ENCODE measurements around the gene ARFGEF3. TPM values are rescaled to one million over a fixed set of nuclear protein-coding genes. Genes with fewer than 3 reads are reported as not detected.
"Not testable (repeated sequence)": the region's sequence is repeated elsewhere in the genome, so short reads cannot be mapped to it uniquely, and the experiment has no call there.

Gene ARFGEF3
- total RNA-seq, 1 donor from 2014 or later: 17.6 TPM

DNA sequence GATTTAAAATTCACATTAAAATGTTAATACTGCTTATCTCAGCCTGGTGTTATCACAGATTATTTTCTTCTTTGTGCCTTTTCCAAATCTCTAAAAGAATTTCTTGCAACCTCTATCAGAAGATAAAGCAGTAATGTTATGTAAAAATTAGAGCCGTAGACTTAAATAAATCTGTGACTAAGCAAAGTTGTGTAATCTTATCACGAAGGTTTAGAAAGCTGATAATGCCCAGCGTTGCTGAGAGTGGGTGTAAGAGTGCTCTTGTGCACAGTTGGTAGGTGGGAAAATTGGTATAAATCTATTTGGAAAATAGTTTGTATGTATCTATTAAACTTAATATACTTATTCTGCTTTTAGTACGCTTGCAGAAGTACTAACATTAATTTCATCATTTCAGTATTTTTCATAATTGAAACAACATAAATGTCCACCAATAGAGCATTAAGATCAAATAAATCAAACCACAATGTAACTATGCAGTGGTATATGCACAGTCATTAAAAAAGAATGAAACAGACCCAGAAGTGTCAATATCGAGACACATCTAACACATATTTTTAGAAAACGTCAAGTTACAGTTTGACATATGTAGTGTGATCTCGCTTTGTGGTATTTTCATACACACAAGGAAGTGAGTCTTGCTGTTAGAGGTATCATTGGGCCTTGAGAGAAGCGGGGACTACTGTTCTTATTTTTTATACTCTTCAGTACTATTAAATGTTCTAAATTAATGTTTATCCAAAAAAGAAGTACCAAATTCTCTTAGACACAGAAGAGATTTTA is 111.0 kb downstream of the ARFGEF3 start:
- DNase-seq (ENCODE audit: low spot score): no peak

DNA sequence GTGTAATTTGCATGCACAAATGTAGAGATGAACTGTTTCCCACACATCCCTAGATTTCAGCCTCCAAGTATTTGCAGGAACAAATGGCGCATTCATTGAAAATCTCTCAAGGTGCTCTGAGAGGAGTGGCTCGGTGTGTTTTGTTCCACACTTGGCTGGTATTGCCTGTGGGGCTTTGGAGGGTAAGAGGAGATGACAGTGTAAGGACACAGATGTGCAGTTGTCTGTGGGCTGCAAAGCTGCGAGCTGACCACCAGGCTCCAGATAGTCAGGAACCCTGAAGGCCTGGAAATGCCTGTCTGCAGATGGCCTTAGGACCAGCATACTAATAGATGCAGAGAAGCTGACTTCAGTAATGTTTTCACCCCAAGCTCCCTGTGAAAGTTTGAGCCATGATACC is 114.2 kb downstream of the ARFGEF3 start:
- DNase-seq (ENCODE audit: low spot score): no peak

DNA sequence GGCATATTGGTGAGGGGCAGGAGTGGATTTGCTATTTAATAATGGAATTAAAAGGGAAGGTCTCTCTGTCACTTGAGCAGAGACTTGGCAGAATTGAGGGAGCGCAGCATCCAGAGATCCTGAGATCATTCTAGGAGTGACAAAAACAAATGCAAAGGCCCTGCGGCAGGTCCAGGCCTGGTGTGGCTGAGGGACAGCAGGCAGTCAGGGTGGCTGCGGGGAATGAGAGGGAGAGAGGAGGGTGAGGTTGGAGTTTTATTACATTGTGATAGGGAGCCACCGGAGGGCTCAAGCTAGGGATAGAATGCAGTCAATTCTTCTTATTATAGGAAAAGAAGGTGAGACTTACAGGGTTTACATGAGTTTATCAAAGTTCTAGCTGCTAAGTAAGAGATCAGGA is 116.1 kb downstream of the ARFGEF3 start:
- no peak for DNase-seq (ENCODE audit: low spot score)

DNA sequence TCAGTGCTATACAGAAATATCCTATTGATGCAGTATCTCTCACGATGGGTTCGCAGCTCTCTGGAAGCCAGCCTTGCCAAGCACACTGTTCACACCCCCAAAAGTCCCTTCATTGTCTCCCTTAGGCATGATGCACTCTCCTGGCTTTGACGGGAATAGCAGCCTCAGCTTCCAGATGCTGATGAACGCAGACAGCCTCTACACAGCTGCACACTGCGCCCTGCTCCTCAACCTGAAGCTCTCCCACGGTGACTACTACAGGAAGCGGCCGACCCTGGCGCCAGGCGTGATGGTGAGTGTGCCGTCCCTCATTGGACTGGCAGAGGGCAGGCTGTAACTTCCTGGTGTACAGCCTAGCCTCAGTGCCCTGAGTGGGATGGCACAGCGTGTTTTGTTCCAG is 116.6 kb downstream of the ARFGEF3 start:
- DNase-seq (ENCODE audit: low spot score): no peak

DNA sequence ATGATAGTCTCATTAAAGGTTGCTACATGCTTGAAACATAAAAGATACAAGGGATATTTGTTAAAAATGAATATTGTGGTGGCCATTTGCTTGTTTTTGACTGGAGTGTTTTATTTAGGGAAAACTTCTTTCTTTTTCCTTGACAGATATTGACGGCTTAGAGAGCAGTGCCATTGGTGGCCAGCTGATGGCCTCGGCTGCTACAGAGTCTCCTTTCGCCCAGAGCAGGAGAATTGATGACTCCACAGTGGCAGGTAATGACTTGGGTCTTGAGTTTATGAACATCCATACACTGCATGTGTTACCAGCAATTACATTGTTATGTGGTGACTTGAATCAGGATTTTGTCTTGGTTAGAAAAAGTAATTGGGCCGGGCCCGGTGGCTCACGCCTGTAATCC is 124.1 kb downstream of the ARFGEF3 start:
- no peak for DNase-seq (ENCODE audit: low spot score)

DNA sequence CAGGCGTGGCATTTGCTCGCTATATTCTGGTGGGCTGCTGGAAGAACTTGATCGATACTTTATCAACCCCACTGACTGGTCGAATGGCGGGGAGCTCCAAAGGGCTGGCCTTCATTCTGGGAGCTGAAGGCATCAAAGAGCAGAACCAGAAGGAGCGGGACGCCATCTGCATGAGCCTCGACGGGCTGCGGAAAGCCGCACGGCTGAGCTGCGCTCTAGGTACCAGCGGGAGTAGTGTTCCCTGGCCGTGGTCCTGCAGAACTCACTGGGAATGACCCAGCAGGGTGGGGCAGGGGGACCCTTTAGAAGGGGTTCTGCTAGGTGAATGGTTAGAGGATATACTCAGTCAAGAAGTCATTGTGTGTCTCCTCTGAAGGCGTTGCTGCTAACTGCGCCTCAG is 125.0 kb downstream of the ARFGEF3 start:
- DNase-seq (ENCODE audit: low spot score): no peak

DNA sequence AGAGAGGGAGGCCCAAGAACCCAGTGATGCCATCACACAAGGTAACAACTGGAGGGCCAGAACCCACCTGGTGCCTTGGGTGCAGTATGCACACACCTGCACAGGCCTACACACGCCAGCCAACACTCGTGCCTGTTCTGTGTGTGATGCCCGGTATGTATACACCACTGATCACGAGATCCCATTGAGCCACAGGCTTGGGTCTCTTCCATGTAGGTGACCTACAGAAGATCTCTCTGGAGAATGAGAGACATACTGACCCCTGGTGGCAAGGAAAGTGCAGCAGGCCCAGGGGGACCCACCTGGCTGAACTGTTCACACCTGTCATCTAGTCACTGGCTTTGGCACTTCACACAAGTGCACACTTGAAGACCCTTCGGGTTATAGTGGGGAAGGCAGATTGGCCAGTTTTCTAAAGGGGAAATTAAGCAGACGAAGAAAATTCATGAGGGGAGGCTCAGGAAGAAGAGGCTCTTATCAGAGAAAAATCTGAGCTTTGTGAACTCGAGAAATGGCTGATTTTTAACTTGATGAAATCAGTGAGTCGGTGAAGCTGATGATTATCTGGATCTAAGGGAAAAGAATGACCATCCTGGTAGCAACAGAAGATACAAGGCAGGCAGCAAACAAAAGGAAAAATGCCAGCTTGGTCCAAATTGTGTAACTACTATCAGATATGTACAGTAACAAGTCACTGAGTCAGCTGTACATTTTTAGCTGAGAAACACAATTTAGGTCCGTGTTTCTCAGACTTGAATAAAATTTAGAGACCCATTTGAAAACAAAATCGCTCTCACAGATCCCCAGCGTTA is 125.6 kb downstream of the ARFGEF3 start:
- peak; percentile 56 for DNase-seq (ENCODE audit: low spot score)

DNA sequence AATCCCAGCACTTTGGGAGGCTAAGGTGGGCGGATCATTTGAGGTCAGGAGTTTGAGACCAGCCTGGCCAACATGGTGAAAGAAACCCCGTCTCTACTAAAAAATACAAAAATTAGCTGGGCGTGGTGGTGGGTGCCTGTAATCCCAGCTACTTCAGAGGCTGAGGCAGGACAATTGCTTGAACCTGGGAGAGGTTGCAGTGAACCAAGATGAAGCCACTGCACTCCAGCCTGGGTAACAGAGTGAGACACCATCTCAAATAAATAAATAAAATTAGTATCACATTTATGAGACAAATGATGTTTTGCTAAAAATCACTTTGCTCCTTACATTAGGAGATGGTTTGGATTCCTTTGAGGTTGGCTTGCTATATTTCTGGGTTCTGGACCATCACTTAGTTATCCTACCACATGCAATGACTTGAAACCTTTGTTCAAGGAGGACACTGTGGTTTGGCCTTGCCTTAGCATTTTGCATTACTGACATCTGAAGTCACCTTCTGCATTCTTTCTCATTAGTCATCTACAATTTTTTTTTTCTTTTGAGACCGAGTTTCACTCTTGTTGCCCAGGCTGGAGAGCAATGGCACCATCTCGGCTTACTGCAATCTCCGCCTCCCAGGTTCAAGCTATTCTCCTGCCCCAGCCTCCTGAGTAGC is 126.8 kb downstream of the ARFGEF3 start:
- not testable (repeated sequence) for DNase-seq (ENCODE audit: low spot score)

DNA sequence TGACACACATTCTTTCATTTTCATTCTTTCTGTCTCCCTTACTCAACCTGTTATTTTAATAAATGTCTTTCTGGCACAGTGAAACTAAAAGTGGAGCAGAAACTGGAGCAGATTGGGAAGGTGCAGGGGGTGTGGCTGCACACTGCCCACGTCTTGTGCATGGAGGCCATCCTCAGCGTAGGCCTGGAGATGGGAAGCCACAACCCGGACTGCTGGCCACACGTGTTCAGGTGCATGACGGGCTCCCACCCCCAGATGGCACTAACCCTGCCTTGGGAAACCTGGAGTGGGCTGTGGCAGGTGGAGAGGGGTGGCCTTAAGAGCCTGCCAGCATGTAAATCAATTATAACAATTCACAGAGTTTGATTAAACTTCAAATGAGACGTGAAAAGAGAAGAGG is 128.0 kb downstream of the ARFGEF3 start:
- DNase-seq (ENCODE audit: low spot score): peak; percentile 24

DNA sequence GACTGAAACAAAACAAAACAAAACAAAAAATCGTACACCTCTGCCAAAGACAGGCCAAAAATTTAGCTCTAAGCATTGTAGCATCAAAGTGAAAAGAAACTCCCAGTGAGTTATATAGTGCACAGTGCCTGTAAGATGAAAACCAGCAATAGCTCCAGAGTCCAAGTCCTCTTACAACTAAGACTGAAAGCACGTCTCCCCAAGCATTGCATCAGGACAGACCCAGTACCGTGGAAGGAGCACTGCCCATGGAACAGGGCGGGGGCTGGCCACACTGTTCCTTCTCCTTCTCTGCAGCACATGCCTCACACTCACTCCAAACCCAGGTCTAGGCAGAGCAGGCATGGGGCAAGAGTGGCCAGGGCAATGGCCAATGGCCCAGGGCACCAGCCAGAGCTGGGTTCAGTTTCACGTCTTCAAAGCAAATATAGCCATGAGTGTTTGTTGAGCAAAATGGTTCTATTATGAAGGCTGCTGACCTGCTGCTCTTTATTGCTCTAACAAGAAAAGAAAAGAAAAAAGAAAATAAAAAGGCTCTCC is 128.8 kb downstream of the ARFGEF3 start:
- no peak for DNase-seq (ENCODE audit: low spot score)

DNA sequence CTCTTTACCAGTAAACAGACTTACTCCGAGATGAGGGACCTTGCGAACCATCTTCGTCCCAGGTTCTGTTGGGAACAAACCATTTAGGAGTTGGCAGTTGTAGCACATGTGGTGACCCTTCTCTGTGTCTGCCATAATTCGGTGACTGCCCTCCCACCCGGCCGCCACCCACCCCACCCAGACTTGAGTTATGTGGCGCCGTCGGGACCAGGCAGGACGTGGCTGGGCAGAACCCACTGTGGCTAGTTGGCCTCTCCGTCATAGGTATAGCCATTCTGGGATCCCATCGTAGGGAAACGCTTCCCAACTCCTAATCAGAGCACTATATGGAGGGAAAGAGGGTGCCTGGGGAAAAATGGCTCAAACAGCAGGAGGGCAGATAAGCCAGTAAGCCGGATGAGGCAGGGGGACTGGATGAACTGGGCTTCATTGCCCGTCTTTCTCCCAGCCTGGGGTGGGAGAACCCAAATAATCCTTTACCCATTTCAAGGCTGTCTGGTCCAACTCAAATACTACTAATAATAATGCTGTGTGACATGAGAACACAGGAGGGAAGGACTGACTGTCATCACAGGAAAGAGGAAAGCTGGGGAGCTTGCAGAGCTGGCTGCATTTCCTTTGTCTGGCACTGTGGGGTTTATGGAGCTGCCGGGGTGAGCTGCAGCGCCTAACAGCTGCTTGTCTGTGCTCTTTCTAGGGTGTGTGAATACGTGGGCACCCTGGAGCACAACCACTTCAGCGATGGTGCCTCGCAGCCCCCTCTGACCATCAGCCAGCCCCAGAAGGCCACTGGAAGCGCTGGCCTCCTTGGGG is 129.5 kb downstream of the ARFGEF3 start:
- no peak for DNase-seq (ENCODE audit: low spot score)

DNA sequence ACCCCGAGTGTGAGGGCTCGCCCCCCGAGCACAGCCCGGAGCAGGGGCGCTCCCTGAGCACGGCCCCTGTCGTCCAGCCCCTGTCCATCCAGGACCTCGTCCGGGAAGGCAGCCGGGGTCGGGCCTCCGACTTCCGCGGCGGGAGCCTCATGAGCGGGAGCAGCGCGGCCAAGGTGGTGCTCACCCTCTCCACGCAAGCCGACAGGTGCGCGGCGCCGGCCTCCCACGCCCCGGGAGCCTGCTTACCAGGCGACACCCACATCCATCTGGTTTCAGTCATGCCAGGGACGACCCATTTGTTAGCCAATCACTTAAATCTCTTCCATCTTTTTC is 130.1 kb downstream of the ARFGEF3 start:
- DNase-seq (ENCODE audit: low spot score): no peak

DNA sequence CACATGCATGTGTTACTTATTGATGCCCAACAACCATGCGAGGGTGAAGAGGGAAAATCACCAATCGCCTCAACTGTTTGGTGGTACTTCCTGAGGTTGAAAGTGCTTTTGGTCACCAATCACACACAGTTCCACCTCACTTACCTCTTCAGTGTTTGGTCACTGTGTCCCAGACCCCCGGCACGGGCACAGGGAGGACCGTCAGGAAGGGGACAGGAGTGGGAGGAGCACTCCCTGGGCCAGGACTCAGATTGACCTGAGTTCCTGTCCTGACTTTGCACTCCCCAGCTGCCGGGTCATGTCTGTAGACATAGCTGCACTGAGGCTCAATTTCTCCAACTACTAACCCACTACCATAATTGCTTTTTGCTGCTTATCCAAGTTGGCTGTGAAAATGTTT is 130.7 kb downstream of the ARFGEF3 start:
- no peak for DNase-seq (ENCODE audit: low spot score)

DNA sequence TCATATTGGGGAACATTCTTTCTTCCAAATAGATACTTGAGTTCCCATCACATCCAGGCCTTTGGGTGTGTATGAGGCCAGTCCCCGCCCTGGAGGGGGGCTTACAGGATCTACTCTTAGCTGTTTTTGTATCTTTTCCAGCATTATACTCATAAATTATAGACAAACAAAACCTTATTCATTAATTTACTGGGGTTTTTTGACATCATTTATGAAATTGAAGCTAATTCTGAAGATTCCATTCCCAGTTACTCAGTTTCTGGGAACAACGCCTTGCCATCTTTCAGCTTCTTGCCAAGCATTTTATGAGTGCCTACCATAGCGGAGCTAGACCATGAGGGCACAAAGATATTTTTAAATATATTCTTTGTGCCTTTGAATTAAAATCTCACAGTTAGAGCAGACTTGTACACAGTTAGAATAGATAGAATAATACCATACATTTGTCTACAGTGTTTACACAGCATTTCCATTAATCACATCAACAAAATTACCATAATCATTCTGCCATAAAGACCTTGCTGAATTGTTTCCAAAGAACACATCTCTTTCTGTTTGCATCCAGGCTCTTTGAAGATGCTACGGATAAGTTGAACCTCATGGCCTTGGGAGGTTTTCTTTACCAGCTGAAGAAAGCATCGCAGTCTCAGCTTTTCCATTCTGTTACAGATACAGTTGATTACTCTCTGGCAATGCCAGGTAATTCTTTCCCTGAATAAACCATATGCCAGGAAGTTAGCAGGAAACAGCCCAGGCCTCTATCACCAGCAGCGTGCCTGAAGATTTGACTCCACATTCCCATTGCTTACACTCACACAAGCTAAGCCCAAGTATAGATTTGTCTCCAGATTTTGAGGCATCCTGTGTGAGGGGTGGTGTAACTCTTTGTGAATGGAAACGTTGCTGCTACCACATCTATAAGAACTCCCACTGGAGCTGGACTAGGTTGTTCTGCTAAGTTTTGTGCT is 132.0 kb downstream of the ARFGEF3 start:
- DNase-seq (ENCODE audit: low spot score): no peak

DNA sequence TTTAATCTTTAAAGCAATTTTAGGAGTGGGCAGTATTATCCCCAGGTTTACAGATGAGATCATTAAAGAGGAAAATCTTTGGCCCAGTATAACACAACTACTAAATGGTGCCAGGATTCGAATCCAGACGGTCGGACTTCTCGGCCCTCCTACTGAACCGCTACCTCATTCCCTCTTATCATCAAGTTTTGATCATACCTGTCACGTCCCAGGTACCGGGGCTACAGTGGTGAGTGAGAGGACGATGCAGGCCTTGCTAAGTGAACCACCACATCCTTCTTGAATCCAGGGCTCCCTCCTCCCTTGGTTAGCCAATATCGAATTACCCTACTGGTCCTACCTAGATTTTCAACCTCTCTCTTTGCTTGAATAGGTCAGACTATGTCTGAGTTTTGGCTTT is 134.6 kb downstream of the ARFGEF3 start:
- no peak for DNase-seq (ENCODE audit: low spot score)

DNA sequence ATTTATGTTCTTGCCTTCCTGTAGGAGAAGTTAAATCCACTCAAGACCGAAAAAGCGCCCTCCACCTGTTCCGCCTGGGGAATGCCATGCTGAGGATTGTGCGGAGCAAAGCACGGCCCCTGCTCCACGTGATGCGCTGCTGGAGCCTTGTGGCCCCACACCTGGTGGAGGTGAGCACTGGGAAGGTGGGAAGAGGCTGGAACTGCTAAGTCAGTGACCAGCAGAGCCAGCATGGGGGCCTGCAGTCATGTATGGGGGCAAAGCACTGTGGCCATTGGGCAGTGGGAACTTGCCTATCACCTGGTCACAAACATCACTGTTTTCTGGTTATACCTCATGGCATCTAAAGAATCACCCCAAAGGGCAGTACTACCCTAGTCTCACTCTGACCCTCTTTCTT is 135.0 kb downstream of the ARFGEF3 start:
- no peak for DNase-seq (ENCODE audit: low spot score)

DNA sequence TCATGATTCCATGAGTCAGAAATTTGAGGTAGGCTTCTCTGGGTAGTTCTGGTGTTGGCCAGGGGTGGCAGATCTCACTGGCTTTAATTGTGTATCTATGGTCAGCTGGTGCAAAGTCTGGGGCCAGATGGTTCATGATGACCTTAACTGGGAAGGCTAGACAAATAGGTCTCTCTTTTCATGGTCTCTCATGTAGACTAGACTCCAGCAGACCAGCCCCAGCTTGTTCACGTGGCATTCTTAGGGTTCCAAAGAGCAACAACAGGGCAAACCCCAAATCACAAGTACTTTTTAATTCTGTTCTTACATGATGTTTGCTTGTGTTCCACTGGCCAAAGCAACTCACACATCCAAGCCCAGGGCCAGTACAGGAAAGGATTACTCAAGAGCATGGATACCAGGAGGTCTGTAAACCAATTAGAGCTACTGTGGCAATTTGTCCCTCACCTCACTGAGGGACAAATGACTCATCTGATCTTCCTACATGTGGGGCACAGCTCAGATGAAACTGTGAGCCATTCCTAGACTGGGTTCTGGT is 136.1 kb downstream of the ARFGEF3 start:
- DNase-seq (ENCODE audit: low spot score): no peak

DNA sequence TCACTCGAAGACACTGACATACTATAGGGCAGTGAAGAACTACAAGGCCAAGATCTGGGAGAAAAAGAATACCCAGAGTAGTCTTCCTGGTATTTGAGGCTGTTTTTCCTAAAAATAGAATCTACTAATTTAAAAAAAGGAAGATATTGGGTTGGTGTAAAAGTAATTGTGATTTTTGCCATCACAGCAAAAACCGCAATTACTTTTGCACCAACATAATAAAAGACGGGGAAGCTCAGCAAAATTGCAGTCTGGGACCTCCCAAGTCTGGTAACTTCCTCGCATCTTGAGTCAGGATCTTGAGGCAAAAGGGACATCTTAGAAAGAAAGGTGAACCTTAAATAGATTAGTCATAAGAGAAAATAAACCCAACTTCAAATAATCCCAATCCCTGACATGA is 138.7 kb downstream of the ARFGEF3 start:
- DNase-seq (ENCODE audit: low spot score): no peak

DNA sequence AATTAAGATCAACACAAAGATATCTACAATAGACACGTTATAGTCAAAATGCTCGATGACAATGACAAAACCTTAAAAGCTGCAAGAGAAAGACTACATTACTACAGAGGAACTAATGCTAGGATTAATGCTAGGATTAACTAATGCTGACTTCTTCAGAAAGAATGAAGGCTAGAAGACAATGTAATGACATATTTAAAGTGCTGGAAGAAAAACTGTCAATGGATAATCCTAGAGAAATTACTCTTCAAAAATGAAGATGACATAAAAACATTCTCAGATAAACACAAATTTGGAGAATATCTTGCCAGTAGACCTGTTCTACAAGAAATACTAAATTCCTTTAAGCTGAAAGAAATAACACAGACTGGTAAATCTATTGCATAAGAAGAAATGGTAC is 140.8 kb downstream of the ARFGEF3 start:
- no peak for DNase-seq (ENCODE audit: low spot score)

DNA sequence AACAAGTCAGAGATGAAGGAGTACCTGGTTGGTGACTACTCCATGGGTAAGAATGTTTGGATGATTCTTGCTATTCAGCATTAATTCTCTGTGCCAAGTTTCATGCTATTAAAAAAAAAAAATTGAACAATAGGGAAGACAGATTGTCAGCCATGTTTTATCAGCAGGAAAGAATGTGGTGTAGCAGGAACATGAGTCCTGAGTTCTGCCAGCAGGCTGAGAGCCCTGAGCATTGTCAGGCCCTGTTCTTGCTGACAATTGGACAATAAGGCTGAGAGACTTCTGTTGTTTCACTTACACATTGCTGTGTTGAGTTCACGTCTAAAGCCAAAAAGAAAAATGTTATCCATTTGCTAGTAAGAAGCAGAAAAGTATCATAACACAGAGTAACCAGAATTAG is 145.6 kb downstream of the ARFGEF3 start:
- DNase-seq (ENCODE audit: low spot score): no peak

Data from mucosa of gallbladder (tissue), 1 donor.